CD4-positive, alpha-beta T cell treated with Interleukin-21 for 1 hour (primary cell): ENCODE results near the gene POLR3E.

Source experiments
- DNase-seq: peaks from one replicate; pipeline ENCODE4 v3.0.0-alpha.2; 2020

The POLR3E gene

GRCh38 chr16:22317625-22318024, 20.4 kb downstream of the POLR3E start:
- no peak for DNase-seq

DNA sequence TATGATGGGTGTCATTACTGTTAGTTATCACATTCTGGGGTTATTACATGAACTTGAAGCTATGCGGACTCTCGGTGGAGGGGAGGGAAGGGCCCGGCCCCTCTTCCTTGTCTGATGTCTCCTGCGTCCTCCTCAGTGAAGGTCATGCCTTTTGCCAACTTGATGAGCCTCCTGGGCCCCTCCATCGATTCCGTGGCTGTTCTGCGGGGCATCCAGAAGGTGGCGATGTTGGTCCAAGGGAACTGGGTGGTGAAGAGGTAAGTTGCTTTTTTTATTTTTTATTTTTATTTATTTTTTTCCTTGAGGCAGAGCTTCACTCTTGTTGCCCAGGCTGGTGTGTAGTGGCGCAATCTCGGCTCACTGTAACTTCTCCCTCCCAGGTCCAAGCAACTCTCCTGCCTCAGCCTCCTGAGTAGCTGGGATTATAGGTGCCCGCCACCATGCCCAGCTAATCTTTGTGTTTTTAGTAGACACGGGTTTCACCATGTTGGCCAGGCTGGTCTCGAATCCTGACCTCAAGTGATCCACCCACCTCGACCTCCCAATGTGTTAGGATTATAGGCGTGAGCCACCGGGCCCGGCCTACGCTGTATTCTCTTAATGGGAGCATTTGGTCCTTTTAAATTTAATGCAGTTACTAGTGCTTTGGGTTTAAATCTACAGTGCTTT, 21.6 kb downstream of the POLR3E start:
- DNase-seq: peak; percentile 70

GRCh38 chr16:22320572-22321339, 23.5 kb downstream of the POLR3E start:
- no peak for DNase-seq

- DNase-seq: peak; percentile 77
Measured at GRCh38 chr16:22321340-22322001, 24.3 kb downstream of the POLR3E start.

DNA sequence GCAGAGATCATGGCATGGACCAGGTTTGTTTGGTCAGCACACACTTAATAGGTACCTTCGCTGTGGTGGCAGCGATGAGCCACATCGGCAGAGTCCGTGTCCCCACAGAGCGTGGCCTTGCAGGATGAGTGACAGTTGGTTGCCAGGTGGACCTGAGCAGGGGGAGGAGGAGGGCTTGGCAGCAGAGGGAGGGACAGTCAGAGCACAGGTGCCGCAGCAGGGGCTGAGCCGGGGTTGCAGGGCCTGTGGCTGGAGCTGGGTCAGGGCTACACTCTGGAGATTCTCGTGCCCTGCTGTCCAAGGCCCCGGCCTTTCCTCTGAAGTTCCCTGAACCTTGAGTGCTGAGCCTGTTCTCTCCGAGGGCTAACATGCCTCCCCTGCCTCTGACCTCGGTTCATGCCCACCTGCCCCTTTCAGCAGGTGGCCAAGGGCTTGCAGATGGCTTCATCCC, 24.8 kb downstream of the POLR3E start:
- no peak for DNase-seq

DNA sequence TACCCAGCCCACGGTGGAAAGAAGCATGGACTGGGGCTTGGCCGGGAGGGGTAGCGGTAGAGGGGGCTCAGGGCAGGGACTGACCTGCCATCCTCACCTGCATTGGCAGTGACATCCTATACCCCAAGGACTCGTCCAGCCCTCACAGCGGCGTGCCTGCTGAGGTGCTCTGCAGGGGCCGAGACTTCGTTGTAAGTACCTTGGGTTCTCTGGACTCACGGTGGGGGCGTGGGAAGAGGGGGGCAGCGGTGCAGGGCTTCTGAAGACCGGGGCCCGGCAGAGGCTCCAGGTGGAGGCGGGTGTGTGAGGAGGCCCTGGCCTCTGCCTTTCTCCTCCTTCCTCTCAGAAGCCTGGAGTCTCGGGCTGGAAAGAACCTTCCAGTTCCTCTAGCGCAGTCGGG, 25.5 kb downstream of the POLR3E start:
- no peak for DNase-seq

- no peak for DNase-seq
Measured at GRCh38 chr16:22323173-22323958, 26.2 kb downstream of the POLR3E start.

DNA sequence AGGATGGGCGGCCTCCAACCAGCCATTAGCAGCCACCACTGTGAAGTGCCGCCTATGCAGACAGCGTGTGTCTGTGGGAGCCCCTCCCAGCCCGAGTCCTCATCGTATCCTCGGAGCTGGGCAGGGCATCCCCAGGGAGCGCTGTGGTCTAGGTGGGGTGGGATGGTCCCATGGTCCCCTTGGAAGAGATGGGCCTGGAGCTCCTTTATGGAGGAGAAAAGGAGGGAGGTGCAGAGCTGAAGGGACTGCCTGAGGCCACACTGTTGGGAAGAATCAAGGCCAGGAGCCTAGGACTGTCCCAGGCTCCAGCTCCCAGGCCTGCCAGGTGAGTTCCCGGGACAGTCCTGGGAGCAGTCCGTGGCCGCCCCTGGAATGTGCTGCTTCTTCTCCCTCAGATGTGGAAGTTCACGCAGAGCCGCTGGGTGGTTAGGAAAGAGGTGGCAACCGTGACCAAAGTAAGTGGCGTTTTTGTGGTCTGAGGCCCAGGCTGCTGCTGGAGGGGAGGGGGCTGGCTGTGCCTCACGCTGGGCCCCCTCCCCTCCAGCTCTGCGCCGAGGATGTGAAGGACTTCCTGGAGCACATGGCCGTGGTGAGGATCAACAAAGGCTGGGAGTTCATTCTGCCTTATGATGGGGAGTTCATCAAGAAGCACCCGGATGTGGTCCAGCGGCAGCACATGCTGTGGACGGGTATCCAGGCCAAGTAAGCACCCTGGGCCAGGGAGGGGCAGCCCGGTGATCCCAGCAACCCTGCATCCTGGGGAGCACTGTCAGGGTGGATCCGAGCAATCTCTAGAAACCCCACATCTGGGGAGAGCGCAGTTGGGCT, 27.0 kb downstream of the POLR3E start:
- no peak for DNase-seq

- DNase-seq: no peak
Measured at GRCh38 chr16:22324787-22325597, 27.8 kb downstream of the POLR3E start.

- no peak for DNase-seq
Measured at GRCh38 chr16:22325598-22326368, 28.6 kb downstream of the POLR3E start.

DNA sequence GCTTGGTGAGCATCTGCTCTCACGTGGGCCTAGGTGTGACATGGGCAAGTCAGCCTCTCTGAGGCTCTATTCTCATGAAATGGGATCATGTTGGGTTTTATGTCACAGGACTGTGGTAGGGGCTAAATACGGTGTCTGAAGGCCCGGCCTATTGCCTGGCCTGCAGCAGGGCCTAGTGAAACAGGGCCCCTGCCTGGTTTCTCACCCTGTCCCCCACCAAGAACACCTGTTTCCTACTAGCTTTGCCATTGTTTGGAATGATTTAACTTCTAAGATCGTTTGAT, 29.1 kb downstream of the POLR3E start:
- no peak for DNase-seq

GRCh38 chr16:22326771-22327445, 29.7 kb downstream of the POLR3E start:
- no peak for DNase-seq

DNA sequence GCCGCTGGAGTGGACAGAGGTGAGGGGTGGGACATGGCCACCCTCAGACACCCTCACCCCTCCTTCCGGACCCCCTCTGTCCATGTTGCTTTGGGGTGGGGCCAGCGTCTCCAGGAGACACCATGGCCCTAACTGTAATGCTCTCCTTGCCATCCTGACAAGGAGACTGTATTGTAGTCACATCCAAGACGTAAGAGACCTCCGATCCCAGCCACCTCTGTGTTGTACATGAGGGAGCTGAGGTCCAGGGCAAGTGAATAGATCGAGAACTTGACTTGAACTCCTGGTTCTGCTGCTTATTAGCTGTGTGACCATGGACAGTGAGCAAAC, 30.2 kb downstream of the POLR3E start:
- DNase-seq: no peak

GRCh38 chr16:22328081-22328725, 31.0 kb downstream of the POLR3E start:
- DNase-seq: no peak

DNA sequence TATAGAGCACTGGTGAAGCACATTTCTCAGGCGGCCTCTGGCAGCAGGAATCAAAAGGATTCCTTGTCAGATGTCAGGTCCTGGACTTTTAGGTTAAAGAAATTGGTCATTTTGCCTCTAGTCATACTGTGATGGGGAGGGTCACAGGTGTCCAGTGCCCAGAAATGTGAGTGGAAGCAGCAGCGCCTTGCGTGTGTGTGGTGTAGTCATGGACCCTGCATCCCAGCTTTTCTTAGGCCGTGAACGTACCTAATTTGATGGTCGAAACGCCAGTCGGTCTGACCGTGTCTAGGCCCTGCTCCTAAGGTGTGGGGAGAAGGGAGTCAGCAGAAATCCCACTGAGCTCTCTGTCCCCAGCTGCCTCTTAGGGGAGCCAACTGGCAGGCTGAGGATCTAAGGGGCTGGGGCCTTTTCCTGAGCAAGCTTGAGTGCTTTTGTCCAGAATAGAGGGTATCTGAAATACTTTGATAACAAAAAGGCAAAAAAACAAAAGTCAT, 32.0 kb downstream of the POLR3E start:
- DNase-seq: no peak

DNA sequence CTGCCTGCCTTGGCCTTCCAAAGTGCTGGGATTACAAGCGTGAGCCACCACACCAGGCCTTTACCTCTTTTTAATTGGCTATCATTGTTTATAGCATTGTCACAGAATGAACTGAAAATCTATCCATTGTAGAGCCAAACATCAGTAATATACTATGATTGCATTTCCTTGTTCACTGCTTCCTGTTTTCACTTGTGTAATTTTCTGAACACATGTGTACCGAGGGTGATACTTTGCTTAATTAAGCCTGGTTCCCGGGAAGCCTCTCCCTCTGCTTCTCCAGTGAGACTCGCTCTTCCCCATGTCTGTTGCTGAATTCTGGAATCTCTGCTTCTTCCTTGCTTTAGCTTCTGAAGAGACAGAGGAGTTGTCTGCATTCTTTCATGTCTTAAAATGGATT, 33.1 kb downstream of the POLR3E start:
- DNase-seq: no peak

DNA sequence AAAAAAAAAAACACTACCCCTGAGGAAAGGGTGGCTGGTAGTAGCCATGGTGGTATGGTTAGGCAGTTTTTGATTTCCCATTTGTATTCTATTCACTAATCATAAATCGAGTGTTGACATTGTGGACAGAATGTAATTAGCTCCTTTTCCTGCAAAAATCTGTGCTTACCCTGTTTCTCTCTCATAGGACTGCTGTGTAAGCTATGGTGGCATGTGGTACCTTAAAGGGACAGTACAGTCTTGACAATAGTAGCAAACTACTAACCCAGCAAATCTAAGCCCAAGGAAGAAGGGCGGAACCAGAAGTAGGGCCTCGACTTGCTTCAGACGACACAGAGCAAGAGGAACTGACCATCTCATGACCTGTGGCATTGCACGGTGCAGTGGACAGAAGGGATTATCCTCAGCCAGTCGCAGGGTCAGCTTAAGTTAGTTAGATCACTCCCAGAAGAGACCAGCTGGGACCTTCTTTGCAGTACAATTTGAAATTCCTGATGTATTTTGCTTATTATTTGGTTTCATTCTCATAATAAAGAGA, 36.3 kb downstream of the POLR3E start:
- no peak for DNase-seq

- no peak for DNase-seq
Measured at GRCh38 chr16:22335668-22336246, 38.5 kb downstream of the POLR3E start.

GRCh38 chr16:22336581-22336980, 39.4 kb downstream of the POLR3E start:
- DNase-seq: no peak
